Measurements from ENCODE around the gene GOLGA7B.
A peak's percentile ranks its signal among the peaks of the same experiment; 100 is the strongest.

The GOLGA7B gene

DNA sequence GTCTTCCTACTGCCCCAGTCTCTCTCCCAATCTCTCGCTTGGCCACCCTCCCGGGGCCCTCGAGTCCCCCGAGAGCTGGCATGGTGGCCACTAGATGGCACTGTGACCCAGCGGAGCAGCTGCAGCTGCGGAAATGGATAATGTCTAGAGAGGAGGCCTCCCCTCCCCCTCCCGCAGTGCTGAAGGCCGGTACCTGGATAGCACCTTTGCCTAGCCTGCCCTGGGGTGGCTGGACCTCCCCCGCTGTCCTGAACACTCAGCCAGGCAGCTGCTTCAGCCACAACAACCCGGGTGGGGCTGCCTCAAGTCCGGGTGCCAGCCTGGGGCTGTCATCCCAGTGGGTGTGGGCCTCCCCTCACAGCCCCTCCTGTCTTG lies 65.2 kb downstream of the GOLGA7B start (continued):
- TF ChIP-seq ZNF148 (tag by site-specific recombination; IDR thresholded peaks at IDR 0.05; ENCODE audit: borderline replicate concordance) (no peak), ZNF10 (tag by site-specific recombination; IDR thresholded peaks at IDR 0.05) (no peak), KLF8 (tag by site-specific recombination; IDR thresholded peaks at IDR 0.05) (no peak), ZNF561 (tag by site-specific recombination; IDR thresholded peaks at IDR 0.05; ENCODE audit: borderline replicate concordance) (0 out of 2 replicates have a peak, but pooled peaks have one; percentile 66), SP7 (tag by site-specific recombination; IDR thresholded peaks at IDR 0.05) (0 out of 2 replicates have a peak, but pooled peaks have one; percentile 36), KLF16 (tag by site-specific recombination; IDR thresholded peaks at IDR 0.05) (peak; percentile 44; the same call in 1 of the 2 replicates), ZNF621 (tag by site-specific recombination; IDR thresholded peaks at IDR 0.05) (no peak), ZXDB (tag by site-specific recombination; IDR thresholded peaks at IDR 0.05) (0 out of 2 replicates have a peak, but pooled peaks have one; percentile 25), ZNF654 (tag by site-specific recombination; IDR thresholded peaks at IDR 0.05; ENCODE audit: low read depth) (peak; percentile 96), ELK4 (IDR thresholded peaks at IDR 0.05; ENCODE audit: borderline replicate concordance, low read depth, low read length) (no peak; the same call in 1 of the 2 replicates), GLIS2 (tag by site-specific recombination; IDR thresholded peaks at IDR 0.05) (peak; percentile 76), KLF1 (tag by site-specific recombination; IDR thresholded peaks at IDR 0.05) (no peak), ZNF555 (tag by site-specific recombination; conservative IDR thresholded peaks at IDR 0.05) (no peak), TRIM28 (IDR thresholded peaks at IDR 0.05; ENCODE audit: borderline replicate concordance, low read length) (no peak), ZNF169 (tag by site-specific recombination; IDR thresholded peaks at IDR 0.05) (no peak), YY2 (tag by site-specific recombination; IDR thresholded peaks at IDR 0.05) (no peak), ZNF521 (tag by site-specific recombination; IDR thresholded peaks at IDR 0.05) (no peak), KLF17 (tag by site-specific recombination; IDR thresholded peaks at IDR 0.05) (peak; percentile 42; the same call in 1 of the 2 replicates), ZBTB20 (tag by site-specific recombination; IDR thresholded peaks at IDR 0.05) (0 out of 2 replicates have a peak, but pooled peaks have one; percentile 27), ZNF629 (tag by site-specific recombination; IDR thresholded peaks at IDR 0.05) (0 out of 2 replicates have a peak, but pooled peaks have one; percentile 24), ZSCAN30 (tag by site-specific recombination; IDR thresholded peaks at IDR 0.05) (peak; percentile 66; the same call in 1 of the 2 replicates), ZNF239 (tag by site-specific recombination; IDR thresholded peaks at IDR 0.05) (no peak), ZEB2 (tag by site-specific recombination; IDR thresholded peaks at IDR 0.05) (0 out of 2 replicates have a peak, but pooled peaks have one; percentile 53), ZNF280D (tag by site-specific recombination; IDR thresholded peaks at IDR 0.05) (no peak)
- TF ChIP-seq, protein P1, sequence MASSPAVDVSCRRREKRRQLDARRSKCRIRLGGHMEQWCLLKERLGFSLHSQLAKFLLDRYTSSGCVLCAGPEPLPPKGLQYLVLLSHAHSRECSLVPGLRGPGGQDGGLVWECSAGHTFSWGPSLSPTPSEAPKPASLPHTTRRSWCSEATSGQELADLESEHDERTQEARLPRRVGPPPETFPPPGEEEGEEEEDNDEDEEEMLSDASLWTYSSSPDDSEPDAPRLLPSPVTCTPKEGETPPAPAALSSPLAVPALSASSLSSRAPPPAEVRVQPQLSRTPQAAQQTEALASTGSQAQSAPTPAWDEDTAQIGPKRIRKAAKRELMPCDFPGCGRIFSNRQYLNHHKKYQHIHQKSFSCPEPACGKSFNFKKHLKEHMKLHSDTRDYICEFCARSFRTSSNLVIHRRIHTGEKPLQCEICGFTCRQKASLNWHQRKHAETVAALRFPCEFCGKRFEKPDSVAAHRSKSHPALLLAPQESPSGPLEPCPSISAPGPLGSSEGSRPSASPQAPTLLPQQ (tag by site-specific recombination; IDR thresholded peaks at IDR 0.05), result 0 out of 2 replicates have a peak, but pooled peaks have one; percentile 17
- TF ChIP-seq, protein P2, sequence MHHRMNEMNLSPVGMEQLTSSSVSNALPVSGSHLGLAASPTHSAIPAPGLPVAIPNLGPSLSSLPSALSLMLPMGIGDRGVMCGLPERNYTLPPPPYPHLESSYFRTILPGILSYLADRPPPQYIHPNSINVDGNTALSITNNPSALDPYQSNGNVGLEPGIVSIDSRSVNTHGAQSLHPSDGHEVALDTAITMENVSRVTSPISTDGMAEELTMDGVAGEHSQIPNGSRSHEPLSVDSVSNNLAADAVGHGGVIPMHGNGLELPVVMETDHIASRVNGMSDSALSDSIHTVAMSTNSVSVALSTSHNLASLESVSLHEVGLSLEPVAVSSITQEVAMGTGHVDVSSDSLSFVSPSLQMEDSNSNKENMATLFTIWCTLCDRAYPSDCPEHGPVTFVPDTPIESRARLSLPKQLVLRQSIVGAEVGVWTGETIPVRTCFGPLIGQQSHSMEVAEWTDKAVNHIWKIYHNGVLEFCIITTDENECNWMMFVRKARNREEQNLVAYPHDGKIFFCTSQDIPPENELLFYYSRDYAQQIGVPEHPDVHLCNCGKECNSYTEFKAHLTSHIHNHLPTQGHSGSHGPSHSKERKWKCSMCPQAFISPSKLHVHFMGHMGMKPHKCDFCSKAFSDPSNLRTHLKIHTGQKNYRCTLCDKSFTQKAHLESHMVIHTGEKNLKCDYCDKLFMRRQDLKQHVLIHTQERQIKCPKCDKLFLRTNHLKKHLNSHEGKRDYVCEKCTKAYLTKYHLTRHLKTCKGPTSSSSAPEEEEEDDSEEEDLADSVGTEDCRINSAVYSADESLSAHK (tag by site-specific recombination; IDR thresholded peaks at IDR 0.05), result no peak
- TF ChIP-seq, protein P3, sequence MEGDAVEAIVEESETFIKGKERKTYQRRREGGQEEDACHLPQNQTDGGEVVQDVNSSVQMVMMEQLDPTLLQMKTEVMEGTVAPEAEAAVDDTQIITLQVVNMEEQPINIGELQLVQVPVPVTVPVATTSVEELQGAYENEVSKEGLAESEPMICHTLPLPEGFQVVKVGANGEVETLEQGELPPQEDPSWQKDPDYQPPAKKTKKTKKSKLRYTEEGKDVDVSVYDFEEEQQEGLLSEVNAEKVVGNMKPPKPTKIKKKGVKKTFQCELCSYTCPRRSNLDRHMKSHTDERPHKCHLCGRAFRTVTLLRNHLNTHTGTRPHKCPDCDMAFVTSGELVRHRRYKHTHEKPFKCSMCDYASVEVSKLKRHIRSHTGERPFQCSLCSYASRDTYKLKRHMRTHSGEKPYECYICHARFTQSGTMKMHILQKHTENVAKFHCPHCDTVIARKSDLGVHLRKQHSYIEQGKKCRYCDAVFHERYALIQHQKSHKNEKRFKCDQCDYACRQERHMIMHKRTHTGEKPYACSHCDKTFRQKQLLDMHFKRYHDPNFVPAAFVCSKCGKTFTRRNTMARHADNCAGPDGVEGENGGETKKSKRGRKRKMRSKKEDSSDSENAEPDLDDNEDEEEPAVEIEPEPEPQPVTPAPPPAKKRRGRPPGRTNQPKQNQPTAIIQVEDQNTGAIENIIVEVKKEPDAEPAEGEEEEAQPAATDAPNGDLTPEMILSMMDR (tag by site-specific recombination; IDR thresholded peaks at IDR 0.05), result peak; percentile 91

Measured in HEK293 (cell line).